Body of pancreas (tissue), 4 donors: ENCODE measurements around the gene CLDN3. TPM values are rescaled to one million over a fixed set of nuclear protein-coding genes. Genes with fewer than 3 reads are reported as not detected.
"Not testable (repeated sequence)": the region's sequence is repeated elsewhere in the genome, so short reads cannot be mapped to it uniquely, and the experiment has no call there.

Source experiments
- ATAC-seq: fragments of 150-250 bp; one replicate; pipeline ENCODE4 v1.9.1; 2016
- DNase-seq, 4 donors: peaks; one replicate each; pipeline ENCODE4 v3.0.0-alpha.2; 2019
- H3K27ac ChIP-seq, 4 donors: fragments of 200-600 bp; sonication (generic); 1 replicate in 3 of 4; 2 replicates in 1 of 4; pipeline versions ENCODE4 v1.5.1 to v1.6.1; 2016 to 2019; ENCODE audit warnings: mild to moderate bottlenecking in 1 of 4, mixed read lengths in 1 of 4, moderate library complexity in 1 of 4
- H3K27me3 ChIP-seq, 2 donors: fragments of 200-600 bp; sonication (generic); one replicate each; pipeline ENCODE4 v1.6.0; 2016; ENCODE audit warnings: mild to moderate bottlenecking in 1 of 2
- H3K36me3 ChIP-seq, 2 donors: fragments of 200-600 bp; sonication (generic); replicated peaks in 1 of 2; 2 replicates each; pipeline ENCODE4 v1.5.1; 2016; ENCODE audit warnings: low read depth in 2 of 2; ENCODE audit not compliant: insufficient read depth in 1 of 2
- H3K4me1 ChIP-seq: fragments of 200-600 bp; sonication (generic); one replicate; pipeline ENCODE4 v1.6.0; 2016
- H3K4me3 ChIP-seq, 2 donors: fragments of 200-600 bp; sonication (generic); 1 replicate in 1 of 2; 2 replicates in 1 of 2; pipeline ENCODE4 v1.5.1; 2016 to 2019
- H3K9me3 ChIP-seq, 3 donors: fragments of 200-600 bp; sonication (generic); 1 replicate in 2 of 3; 2 replicates in 1 of 3; pipeline ENCODE4 v1.5.1; 2016
- POLR2A ChIP-seq, 3 donors: fragments of 450-650 bp; IDR thresholded peaks; one replicate each; pipeline ENCODE4 v1.6.1; 2016; ENCODE audit warnings: antibody characterized with exemption in 3 of 3, mild to moderate bottlenecking in 2 of 3
- WGBS, 2 donors: methylation state at CpG; one replicate each; pipeline ENCODE4 v1.1.5; 2017; 5-methylcytosine and 5-hydroxymethylcytosine counted together
- intact Hi-C: fragments of 100-400 bp; cut with DNase I; formaldehyde crosslinking; loops from one replicate; pipeline ENCODE4 v1.15.1; 2023
- total RNA-seq, 2 donors: library from RNA; depleted of rRNA; stranded (reverse); fragments of >200 nt; gene quantifications; one replicate each; pipeline ENCODE4 v1.1.0, GENCODE V29; 2016
- TF ChIP-seq, protein P1 (sequence below), 7 experiments: fragments of 450-650 bp in 4 of 7; fragments of 200-600 bp in 3 of 7; sonication (generic) in 3 of 7; IDR thresholded peaks; one replicate each; pipeline ENCODE4 v1.5.1; 2016 to 2019; ENCODE audit warnings: antibody characterized with exemption in 7 of 7

CLDN3 gene
- total RNA-seq, 2 donors from 2014 or later = 94.2 to 150 TPM

DNA sequence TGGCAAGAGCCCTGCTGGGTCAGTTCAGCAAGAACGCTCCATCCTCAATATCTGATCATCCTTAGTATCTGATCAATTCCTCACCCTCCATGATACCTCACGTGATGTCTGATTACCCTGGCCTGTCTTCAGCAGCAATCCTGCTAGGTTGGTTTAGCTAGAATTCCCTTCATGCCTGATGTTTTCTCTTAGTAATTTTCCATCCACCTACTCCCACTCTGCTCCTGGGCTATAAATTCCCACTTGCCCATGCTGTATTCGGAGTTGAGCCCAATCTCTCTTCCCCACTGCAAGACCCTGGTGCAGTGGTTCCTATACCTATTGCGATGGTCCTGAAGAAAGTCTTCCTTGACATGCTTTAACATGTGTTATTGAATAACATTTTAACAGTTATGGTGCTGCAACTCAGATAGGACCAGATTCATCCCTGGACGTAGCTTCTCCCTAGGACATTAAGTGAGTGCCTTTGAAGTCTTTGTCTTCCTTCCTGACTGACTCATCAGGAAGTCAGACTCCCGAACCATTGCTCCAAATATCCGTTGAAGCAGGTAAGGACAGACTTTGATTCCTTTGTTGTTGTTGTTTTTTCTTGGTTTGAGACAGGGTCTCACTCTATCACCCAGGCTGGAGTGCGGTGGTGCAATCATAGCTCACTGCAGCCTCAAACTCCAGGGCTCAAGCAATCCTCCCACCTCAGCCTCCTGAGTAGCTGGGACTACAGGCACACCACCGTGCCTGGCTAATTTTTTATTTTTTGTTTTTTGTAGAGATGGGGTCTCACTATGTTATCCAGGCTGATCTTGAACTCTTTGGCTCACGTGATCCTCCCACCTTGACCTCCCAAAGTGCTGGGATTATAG, 29.4 kb upstream of the CLDN3 start:
- Histone ChIP-seq H3K9me3 (no peaks in the 10 kb centered on the region), H3K4me1 (peaks cover 3% of the 10 kb centered on the region), H3K27me3 (no peaks in the 10 kb centered on the region), H3K36me3 (no peaks in the 10 kb centered on the region), H3K4me3 (no peak overlapping the region), H3K27ac (no peak overlapping the region)
- intact Hi-C loops = no loop called here
- DNase-seq = no peak
- no peak for ATAC-seq
- TF ChIP-seq POLR2A (IDR thresholded peaks at IDR 0.05) = no peak
- TF ChIP-seq, protein P1, sequence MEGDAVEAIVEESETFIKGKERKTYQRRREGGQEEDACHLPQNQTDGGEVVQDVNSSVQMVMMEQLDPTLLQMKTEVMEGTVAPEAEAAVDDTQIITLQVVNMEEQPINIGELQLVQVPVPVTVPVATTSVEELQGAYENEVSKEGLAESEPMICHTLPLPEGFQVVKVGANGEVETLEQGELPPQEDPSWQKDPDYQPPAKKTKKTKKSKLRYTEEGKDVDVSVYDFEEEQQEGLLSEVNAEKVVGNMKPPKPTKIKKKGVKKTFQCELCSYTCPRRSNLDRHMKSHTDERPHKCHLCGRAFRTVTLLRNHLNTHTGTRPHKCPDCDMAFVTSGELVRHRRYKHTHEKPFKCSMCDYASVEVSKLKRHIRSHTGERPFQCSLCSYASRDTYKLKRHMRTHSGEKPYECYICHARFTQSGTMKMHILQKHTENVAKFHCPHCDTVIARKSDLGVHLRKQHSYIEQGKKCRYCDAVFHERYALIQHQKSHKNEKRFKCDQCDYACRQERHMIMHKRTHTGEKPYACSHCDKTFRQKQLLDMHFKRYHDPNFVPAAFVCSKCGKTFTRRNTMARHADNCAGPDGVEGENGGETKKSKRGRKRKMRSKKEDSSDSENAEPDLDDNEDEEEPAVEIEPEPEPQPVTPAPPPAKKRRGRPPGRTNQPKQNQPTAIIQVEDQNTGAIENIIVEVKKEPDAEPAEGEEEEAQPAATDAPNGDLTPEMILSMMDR (IDR thresholded peaks at IDR 0.05) = no peak
- WGBS, 2 donors = 76 to 81% methylated on average over 10 of the region's 10 CpGs

DNA sequence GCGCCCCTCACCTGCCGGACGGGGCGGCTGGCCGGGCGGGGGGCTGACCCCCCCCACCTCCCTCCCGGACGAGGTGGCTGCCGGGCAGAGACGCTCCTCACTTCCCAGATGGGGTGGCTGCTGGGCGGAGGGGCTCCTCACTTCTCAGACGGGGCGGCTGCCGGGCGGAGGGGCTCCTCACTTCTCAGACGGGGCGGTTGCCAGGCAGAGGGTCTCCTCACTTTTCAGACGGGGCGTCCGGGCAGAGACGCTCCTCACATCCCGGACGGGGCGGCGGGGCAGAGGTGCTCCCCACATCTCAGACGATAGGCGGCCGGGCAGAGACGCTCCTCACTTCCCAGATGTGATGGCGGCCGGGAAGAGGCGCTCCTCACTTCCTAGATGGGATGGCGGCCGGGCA, 27.1 kb upstream of the CLDN3 start:
- DNase-seq, H3K27ac ChIP-seq, H3K27me3 ChIP-seq, H3K4me3 ChIP-seq, H3K9me3 ChIP-seq, ATAC-seq, intact Hi-C loops, H3K36me3 ChIP-seq: not testable (repeated sequence)
- WGBS, 2 donors = no CpG with 5 or more reads among the region's 34 CpGs
- peaks cover 26% of the 10 kb centered on the region for H3K4me1 ChIP-seq

DNA sequence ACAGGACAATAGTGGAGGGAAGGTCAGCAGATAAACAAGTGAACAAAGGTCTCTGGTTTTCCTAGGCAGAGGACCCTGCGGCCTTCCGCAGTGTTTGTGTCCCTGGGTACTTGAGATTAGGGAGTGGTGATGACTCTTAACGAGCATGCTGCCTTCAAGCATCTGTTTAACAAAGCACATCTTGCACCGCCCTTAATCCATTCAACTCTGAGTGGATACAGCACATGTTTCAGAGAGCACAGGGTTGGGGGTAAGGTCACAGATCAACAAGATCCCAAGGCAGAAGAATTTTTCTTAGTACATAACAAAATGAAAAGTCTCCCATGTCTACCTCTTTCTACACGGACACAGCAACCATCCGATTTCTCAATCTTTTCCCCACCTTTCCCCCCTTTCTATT, 26.6 kb upstream of the CLDN3 start:
- H3K27ac ChIP-seq, intact Hi-C loops, DNase-seq, H3K36me3 ChIP-seq, H3K27me3 ChIP-seq, H3K4me3 ChIP-seq, ATAC-seq, H3K9me3 ChIP-seq: not testable (repeated sequence)
- 76 to 96% methylated on average over 3 to 6 of the region's 6 CpGs for WGBS, 2 donors
- H3K4me1 ChIP-seq = peaks cover 29% of the 10 kb centered on the region

DNA sequence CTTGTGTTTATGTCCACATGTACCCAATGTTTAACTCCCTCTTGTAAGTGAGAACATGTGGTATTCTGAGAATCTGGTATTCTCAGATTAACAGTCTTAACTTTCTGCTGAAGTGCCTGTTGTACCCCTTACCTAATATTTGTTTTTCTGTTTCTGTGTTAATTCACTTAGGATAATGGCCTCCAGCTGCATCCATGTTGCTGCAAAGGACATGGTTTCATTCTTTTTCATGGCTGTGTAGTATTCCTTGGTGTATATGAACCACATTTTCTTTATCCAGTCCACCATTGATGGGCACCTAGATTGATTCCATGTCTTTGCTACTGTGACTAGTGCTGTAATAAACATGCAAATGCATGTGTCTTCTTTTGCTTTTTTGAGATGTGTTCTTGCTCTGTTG, 25.1 kb upstream of the CLDN3 start:
- H3K4me3 ChIP-seq, intact Hi-C loops, ATAC-seq, H3K9me3 ChIP-seq, H3K27me3 ChIP-seq, H3K27ac ChIP-seq, H3K36me3 ChIP-seq, DNase-seq: not testable (repeated sequence)
- peaks cover 29% of the 10 kb centered on the region for H3K4me1 ChIP-seq

DNA sequence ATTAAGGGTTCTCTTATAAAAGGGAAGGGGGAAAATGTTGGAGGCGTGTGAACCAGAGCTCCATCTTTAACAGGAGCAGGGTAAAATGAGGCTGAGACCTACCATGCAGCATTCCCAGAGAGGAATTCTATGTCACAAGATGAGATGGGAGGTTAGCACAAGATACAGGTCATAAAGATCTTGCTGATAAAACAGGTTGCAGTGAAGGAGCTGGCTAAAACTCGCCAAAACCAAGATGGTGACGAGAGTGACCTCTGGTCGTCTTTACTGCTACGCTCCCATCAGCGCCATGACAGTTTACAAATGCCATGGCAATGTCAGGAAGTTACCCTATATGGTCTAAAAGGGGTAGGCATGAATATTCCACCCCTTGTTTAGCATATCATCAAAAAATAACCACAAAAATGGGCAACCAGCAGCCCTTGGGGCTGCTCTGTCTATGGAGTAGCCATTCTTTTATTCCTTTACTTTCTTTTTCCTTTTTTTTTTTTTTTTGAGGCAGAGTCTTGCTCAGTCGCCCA, 21.2 kb upstream of the CLDN3 start:
- H3K27ac ChIP-seq, DNase-seq, H3K36me3 ChIP-seq, intact Hi-C loops, H3K27me3 ChIP-seq, H3K4me3 ChIP-seq, ATAC-seq, H3K9me3 ChIP-seq: not testable (repeated sequence)
- peaks cover 34% of the 10 kb centered on the region for H3K4me1 ChIP-seq
- WGBS, 2 donors = 91 to 92% methylated on average over 7 of the region's 7 CpGs

DNA sequence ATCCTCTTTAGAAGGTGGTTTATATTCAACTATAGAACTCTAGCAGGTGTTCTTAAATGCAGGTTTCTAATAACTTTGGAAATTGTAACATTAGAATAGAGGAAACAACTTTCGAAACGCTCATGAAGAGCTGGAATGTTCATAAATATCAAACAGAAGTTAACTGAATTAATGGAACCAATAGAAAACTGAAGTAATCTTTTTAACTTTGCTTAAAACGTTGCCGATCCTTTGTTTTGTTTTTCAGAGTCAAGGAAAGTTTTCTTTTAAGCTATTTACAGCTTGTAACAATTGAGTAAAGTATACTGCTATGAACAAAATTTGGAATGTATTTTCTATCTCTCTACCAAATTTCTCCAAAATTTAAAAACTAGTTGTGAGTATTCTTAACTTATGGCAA, 19.0 kb upstream of the CLDN3 start:
- no peak for DNase-seq
- TF ChIP-seq, protein P1 (IDR thresholded peaks at IDR 0.05) = no peak
- no peak for TF ChIP-seq POLR2A (IDR thresholded peaks at IDR 0.05)
- intact Hi-C loops = no loop called here
- Histone ChIP-seq H3K9me3 (no peaks in the 10 kb centered on the region), H3K27ac (no peak overlapping the region), H3K27me3 (no peaks in the 10 kb centered on the region), H3K36me3 (no peaks in the 10 kb centered on the region), H3K4me1 (peaks cover 26% of the 10 kb centered on the region), H3K4me3 (no peak overlapping the region)
- no peak for ATAC-seq
- 92 to 96% methylated on average over 4 of the region's 4 CpGs for WGBS, 2 donors

DNA sequence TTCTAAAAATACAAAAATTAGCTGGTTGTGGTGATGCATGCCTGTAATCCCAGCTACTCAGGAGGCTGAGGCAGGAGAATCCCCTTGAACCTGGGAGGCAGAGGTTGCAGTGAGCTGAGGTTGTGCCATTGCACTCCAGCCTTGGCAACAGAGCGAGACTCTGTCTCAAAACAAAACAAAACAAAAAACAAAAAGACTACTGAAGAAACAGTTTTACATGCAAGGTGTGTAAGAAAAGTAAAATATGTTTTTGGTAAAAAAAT, 17.6 kb upstream of the CLDN3 start:
- H3K27ac ChIP-seq, DNase-seq, intact Hi-C loops, H3K4me3 ChIP-seq, H3K27me3 ChIP-seq, ATAC-seq, H3K36me3 ChIP-seq, H3K9me3 ChIP-seq: not testable (repeated sequence)
- H3K4me1 ChIP-seq = peaks cover 13% of the 10 kb centered on the region
- WGBS, 2 donors = 100% methylated on average over 1 of the region's 1 CpG
